ENCODE results near the gene TMSB4X.

Gene TMSB4X

DNA sequence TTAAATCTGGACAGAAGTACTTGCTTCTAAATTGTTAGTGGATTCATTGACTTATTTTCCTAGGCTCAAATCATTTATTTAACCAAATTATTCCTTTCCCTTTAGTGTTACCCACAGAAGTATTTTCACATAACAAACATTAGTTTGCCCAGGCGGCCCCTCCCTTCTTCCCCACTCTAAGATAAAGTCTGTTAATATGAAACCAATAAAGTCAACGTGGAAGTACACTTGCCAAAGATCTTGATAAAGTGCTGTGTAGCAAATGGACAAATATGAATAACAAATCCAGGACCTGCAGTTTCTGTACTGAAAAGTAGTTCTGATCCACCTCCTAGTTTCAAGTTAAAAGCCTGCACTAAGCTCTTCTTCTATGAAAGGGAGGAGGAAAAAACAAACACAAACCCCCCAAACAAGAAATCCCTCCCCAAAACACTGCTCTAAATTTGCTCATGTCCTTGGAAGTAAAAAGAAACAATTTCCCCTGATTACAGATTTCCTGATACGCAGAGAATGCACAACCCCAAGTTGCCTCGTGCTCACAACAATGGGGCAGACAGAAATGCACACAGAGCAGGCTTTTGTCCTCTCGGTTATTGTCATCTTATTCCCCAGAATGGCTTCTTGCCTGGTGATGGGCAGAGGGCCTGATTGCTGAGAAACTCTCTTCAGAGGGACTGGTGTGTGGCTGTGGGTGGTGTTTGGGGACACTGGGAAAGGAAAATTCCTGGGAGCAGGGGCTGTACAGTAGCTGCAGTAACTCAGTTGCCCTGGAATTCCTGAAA is 23.2 kb downstream of the TMSB4X start:
- TF ChIP-seq, protein P1, sequence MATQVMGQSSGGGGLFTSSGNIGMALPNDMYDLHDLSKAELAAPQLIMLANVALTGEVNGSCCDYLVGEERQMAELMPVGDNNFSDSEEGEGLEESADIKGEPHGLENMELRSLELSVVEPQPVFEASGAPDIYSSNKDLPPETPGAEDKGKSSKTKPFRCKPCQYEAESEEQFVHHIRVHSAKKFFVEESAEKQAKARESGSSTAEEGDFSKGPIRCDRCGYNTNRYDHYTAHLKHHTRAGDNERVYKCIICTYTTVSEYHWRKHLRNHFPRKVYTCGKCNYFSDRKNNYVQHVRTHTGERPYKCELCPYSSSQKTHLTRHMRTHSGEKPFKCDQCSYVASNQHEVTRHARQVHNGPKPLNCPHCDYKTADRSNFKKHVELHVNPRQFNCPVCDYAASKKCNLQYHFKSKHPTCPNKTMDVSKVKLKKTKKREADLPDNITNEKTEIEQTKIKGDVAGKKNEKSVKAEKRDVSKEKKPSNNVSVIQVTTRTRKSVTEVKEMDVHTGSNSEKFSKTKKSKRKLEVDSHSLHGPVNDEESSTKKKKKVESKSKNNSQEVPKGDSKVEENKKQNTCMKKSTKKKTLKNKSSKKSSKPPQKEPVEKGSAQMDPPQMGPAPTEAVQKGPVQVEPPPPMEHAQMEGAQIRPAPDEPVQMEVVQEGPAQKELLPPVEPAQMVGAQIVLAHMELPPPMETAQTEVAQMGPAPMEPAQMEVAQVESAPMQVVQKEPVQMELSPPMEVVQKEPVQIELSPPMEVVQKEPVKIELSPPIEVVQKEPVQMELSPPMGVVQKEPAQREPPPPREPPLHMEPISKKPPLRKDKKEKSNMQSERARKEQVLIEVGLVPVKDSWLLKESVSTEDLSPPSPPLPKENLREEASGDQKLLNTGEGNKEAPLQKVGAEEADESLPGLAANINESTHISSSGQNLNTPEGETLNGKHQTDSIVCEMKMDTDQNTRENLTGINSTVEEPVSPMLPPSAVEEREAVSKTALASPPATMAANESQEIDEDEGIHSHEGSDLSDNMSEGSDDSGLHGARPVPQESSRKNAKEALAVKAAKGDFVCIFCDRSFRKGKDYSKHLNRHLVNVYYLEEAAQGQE (IDR thresholded peaks at IDR 0.05; ENCODE audit: insufficient read depth in 1 of 2, low read depth in 2 of 2, low read length in 2 of 2), result no peak
- TF ChIP-seq FOXP2 (optimal IDR thresholded peaks at IDR 0.05; ENCODE audit: borderline replicate concordance, extremely low read depth, extremely low read length, insufficient read depth), result no peak
- TF ChIP-seq TAF1 (IDR thresholded peaks at IDR 0.05; ENCODE audit: borderline replicate concordance, insufficient read depth, low read length), result no peak
- TF ChIP-seq SIN3A (IDR thresholded peaks at IDR 0.05; ENCODE audit: borderline replicate concordance, insufficient read depth, low read length), result no peak
- TF ChIP-seq POLR2AphosphoS5 (IDR thresholded peaks at IDR 0.05; ENCODE audit: low read depth, low read length), result no peak

DNA sequence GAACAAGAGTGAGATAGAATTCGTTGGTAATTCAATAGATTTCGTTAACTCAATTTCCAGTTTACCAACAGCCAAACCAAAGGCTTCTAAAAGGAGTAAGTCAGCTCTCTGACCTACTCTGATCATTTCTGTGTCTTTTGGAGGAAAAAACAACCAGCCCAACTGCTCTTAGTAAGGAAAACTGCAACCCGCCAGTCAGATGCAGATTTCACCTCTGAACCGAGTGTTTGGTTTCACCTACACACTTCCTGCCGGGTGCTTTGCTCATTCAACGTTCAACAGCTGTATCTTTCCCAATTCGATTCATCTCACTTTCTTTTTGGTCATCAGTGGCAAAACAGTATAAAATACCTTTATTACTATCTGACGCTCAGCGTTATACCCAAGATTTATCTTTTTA is 24.5 kb downstream of the TMSB4X start:
- no peak for TF ChIP-seq POLR2AphosphoS5 (IDR thresholded peaks at IDR 0.05; ENCODE audit: low read depth, low read length)
- TF ChIP-seq, protein P1 (IDR thresholded peaks at IDR 0.05; ENCODE audit: insufficient read depth in 1 of 2, low read depth in 2 of 2, low read length in 2 of 2), result no peak

DNA sequence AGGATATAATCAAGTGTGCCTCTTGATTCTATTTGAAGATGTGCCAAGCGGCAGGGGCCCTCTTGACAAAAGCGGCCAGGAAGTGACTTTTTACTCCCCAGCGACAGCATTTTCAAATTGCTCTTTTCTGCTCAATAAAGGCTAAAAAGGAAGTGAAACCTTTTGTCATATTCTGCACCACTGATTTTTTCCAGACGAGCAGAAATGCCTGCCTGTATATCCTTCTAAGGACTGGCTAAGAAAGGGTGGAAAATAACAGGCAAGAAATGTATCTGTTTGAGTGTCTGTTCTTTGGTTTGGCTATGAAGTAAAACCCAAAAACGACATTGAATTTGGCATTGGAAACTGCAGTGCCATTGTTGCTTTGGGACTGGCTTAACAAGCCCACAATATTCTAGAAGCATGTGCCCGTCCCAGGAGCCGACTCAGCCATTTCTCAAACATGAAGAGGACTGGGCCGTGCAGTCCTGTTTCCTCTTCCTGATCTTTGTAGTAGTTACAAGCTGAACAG is 25.4 kb downstream of the TMSB4X start:
- TF ChIP-seq, protein P1 (IDR thresholded peaks at IDR 0.05; ENCODE audit: insufficient read depth in 1 of 2, low read depth in 2 of 2, low read length in 2 of 2), result no peak
- TF ChIP-seq SIN3A (IDR thresholded peaks at IDR 0.05; ENCODE audit: borderline replicate concordance, insufficient read depth, low read length), result no peak
- TF ChIP-seq POLR2AphosphoS5 (IDR thresholded peaks at IDR 0.05; ENCODE audit: low read depth, low read length), result no peak
- no peak for TF ChIP-seq FOXP2 (optimal IDR thresholded peaks at IDR 0.05; ENCODE audit: borderline replicate concordance, extremely low read depth, extremely low read length, insufficient read depth)
- no peak for TF ChIP-seq TAF1 (IDR thresholded peaks at IDR 0.05; ENCODE audit: borderline replicate concordance, insufficient read depth, low read length)

DNA sequence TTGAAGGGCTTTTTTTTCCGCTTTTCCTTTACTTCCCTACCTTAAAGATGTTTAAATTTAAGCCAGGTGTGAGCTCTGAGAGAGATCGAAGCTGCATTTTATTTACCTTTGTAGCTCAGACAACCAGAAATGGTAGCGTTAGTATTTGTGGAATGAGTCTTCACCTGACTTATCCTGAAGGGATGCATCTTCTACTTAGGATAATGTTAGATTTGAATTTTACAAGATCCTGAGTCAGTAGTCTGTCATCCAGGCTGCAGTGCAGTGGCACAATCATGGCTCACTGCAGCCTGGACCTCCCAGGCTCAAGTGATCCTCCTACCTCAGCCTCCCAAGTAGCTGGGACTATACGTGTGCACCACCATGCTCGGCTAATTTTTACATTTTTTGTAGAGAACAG is 26.2 kb downstream of the TMSB4X start:
- no peak for TF ChIP-seq FOXP2 (optimal IDR thresholded peaks at IDR 0.05; ENCODE audit: borderline replicate concordance, extremely low read depth, extremely low read length, insufficient read depth)
- no peak for TF ChIP-seq SIN3A (IDR thresholded peaks at IDR 0.05; ENCODE audit: borderline replicate concordance, insufficient read depth, low read length)
- TF ChIP-seq TAF1 (IDR thresholded peaks at IDR 0.05; ENCODE audit: borderline replicate concordance, insufficient read depth, low read length), result no peak
- TF ChIP-seq, protein P1 (IDR thresholded peaks at IDR 0.05; ENCODE audit: insufficient read depth in 1 of 2, low read depth in 2 of 2, low read length in 2 of 2), result no peak
- no peak for TF ChIP-seq POLR2AphosphoS5 (IDR thresholded peaks at IDR 0.05; ENCODE audit: low read depth, low read length)
